GM21381 (cell line): Measurements from ENCODE around the gene PHIP.
"Not testable (repeated sequence)": the region's sequence is repeated elsewhere in the genome, so short reads cannot be mapped to it uniquely, and the experiment has no call there.

ENCODE experiments used
- ATAC-seq: cut with Tn5 transposase; IDR thresholded peaks from one replicate; pipeline ENCODE4 v1.9.1; 2021; ENCODE audit warnings: mild to moderate bottlenecking, moderate library complexity; ENCODE audit not compliant: unreplicated experiment

Gene PHIP

DNA sequence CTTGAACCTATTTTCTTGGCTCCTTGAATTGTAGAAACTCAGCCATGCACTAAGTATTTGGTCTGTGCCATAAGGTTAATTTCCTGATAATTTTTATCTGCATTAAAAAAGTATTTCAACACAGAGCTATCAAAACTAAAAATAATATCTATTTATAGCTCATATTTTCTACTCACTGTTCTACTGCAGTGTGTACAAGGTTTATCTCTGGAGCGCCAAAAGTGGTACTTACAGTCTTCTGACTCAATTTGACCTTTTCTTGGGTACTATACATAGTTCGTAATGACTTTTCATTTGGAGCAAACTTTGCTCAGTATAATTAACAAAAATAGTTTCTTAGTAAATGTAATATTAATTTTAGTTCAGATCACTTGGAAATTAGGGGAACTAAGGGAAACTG, 141.5 kb downstream of the PHIP start:
- no peak for ATAC-seq

- ATAC-seq, result no peak
Observed at GRCh38 chr6:78935553-78935952, 142.5 kb downstream of the PHIP start.

DNA sequence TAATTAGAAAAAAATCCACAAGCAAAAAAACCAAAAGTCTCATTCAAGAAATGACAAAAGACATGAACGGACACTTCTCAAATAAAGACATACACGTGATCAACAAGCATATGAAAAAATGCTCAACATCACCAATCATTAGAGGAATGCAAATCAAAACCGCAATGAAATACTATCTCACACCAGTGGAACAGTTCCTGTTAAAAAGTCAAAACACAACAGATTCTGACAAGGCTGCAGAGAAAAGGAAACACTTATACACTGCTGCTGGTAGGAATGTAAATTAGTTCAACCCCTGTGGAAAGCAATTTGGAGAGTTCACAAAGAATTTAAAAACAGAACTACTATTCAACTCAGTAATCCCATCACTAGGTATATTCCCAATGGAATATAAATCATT, 152.7 kb downstream of the PHIP start:
- ATAC-seq, result no peak

DNA sequence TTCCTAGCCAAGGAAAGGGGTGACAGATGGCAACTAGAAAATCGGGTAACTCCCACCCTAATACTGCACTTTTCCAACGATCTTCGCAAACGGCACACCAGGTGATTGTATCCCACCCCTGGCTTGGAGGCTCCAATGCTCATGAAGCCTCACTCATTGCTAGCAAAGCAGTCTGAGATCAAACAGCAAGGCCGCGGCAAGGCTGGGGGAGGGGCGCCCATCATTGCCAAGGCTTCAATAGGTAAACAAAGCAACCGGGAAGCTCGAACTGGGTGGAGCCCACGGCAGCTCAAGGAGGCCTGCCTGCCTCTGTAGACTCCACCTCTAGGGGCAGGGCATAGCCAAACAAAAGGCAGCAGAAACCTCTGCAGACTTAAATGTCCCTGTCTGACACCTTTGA, 156.9 kb downstream of the PHIP start:
- not testable (repeated sequence) for ATAC-seq

- no peak for ATAC-seq
Observed at GRCh38 chr6:78917788-78918187, 160.3 kb downstream of the PHIP start.

GRCh38 chr6:78916411-78916810, 161.6 kb downstream of the PHIP start:
- ATAC-seq, result no peak

DNA sequence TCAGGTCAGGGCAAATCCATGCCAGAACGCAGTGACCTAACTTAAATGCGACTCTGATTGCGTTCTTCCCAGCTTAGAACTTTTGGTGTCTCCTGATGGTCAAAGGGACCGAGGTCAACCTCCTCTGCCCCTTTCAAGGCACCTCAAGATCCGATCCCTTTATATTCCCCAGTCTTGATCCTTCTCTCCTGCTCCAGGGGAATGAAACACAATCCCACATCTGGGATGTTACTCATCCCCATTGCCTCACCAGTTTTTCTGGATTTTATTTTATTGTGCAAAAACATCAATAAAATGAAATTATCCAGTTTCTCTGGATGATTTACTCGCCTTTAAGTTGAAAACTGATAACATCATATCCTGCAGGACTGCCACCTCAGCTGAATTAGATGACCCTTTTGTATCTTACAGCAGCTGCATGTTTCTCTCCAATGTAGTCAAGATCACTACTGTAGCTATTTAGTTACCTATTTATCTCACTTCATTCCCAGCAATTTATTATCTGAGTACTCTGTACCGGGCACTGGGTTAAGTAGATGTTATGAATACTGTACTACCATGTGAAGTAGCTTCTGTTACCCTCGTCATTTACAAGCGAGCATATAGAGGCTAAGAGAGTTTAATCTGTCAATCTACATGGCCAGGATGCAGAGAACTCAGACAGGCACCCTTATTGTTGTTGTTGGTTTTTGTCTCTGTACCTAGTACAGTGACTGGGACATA, 166.7 kb downstream of the PHIP start:
- no peak for ATAC-seq

- peak; percentile 69 for ATAC-seq
Observed at GRCh38 chr6:78910591-78911171, 167.4 kb downstream of the PHIP start.

DNA sequence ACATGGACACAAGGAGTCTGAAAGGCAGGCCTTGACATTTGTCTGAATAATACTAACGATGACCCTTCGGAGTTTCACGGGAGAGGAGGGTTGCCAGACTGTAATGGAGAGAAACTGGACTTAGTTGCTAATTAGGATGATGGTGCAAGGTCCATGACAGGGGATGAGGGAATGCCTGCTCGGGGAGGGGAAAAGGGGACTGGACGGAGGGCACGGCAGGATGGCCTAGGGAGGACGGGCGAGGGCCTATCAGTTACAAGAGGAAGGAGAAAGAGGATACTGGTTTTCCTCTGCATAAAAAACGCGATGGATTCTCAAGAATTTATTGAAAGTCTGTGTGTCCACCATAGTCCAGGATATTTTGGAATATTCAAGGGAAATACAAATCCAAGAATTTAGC, 168.0 kb downstream of the PHIP start:
- ATAC-seq, result no peak

- ATAC-seq, result no peak
Observed at GRCh38 chr6:78909391-78909790, 168.7 kb downstream of the PHIP start.

GRCh38 chr6:78908621-78909020, 169.4 kb downstream of the PHIP start:
- no peak for ATAC-seq

- no peak for ATAC-seq
Observed at GRCh38 chr6:78896227-78896626, 181.8 kb downstream of the PHIP start.

- ATAC-seq, result not testable (repeated sequence)
Observed at GRCh38 chr6:78889901-78890300, 188.2 kb downstream of the PHIP start.
